Stimulated activated CD8-positive, alpha-beta memory T cell treated with anti-CD3 and anti-CD28 coated beads, Interleukin-4, amount 100 ng/mL, for 48 hours (primary cell): ENCODE results near the gene SOS1.
A peak's percentile ranks its signal among the peaks of the same experiment; 100 is the strongest.
"Not testable (repeated sequence)": the region's sequence is repeated elsewhere in the genome, so short reads cannot be mapped to it uniquely, and the experiment has no call there.

Source experiments
- DNase-seq: peaks from one replicate; pipeline ENCODE4 v3.0.0-alpha.2; 2020

Gene SOS1

GRCh38 chr2:38966006-38966405 lies 154.8 kb downstream of the SOS1 start:
- DNase-seq, result no peak

- DNase-seq, result no peak
These were observed 160.1 kb downstream of the SOS1 start for GRCh38 chr2:38960609-38961320.

GRCh38 chr2:38959938-38960608 lies 160.8 kb downstream of the SOS1 start:
- DNase-seq, result peak; percentile 75

GRCh38 chr2:38959466-38959865 lies 161.4 kb downstream of the SOS1 start:
- no peak for DNase-seq

GRCh38 chr2:38957972-38958371 lies 162.9 kb downstream of the SOS1 start:
- DNase-seq, result no peak

- no peak for DNase-seq
These were observed 169.1 kb downstream of the SOS1 start for GRCh38 chr2:38951766-38952165.

- DNase-seq, result no peak
These were observed 171.9 kb downstream of the SOS1 start for GRCh38 chr2:38948995-38949394.

- DNase-seq, result no peak
These were observed 172.4 kb downstream of the SOS1 start for GRCh38 chr2:38948387-38948882.

- peak; percentile 77 for DNase-seq
These were observed 173.3 kb downstream of the SOS1 start for GRCh38 chr2:38947241-38948239.

- DNase-seq, result no peak
These were observed 174.9 kb downstream of the SOS1 start for GRCh38 chr2:38945911-38946310.

- no peak for DNase-seq
These were observed 175.5 kb downstream of the SOS1 start for GRCh38 chr2:38945372-38945771.

GRCh38 chr2:38943784-38944183 lies 177.1 kb downstream of the SOS1 start:
- DNase-seq, result no peak

- no peak for DNase-seq
These were observed 180.1 kb downstream of the SOS1 start for GRCh38 chr2:38940746-38941145.

GRCh38 chr2:38937548-38937947 lies 183.3 kb downstream of the SOS1 start:
- DNase-seq, result no peak

GRCh38 chr2:38936516-38936915 lies 184.3 kb downstream of the SOS1 start:
- DNase-seq, result not testable (repeated sequence)

- no peak for DNase-seq
These were observed 185.2 kb downstream of the SOS1 start for GRCh38 chr2:38935568-38936172.

GRCh38 chr2:38934742-38935141 lies 186.1 kb downstream of the SOS1 start:
- DNase-seq, result no peak

- no peak for DNase-seq
These were observed 187.2 kb downstream of the SOS1 start for GRCh38 chr2:38933653-38934052.

- DNase-seq, result no peak
These were observed 188.3 kb downstream of the SOS1 start for GRCh38 chr2:38932586-38932985.
